Aorta (tissue), 5 donors: ENCODE results near the gene LSR. TPM values are rescaled to one million over a fixed set of nuclear protein-coding genes. Genes with fewer than 3 reads are reported as not detected.

Source experiments
- ATAC-seq: fragments of 200-7000 bp; cut with Tn5 transposase; one replicate; pipeline ENCODE4 v1.9.1; 2022; ENCODE audit warnings: moderate library complexity; ENCODE audit not compliant: low FRiP score
- DNase-seq, 2 donors: peaks; one replicate each; pipeline ENCODE4 v3.0.0-alpha.2; 2020
- H3K27ac ChIP-seq, 2 donors: one replicate each; pipeline ENCODE4 v1.5.1; 2013; ENCODE audit warnings: low read length in 2 of 2, mild to moderate bottlenecking in 2 of 2, moderate library complexity in 2 of 2, control low read depth in 1 of 2, inconsistent platforms in 1 of 2, low read depth in 1 of 2
- H3K27me3 ChIP-seq, 2 donors: one replicate each; pipeline ENCODE4 v1.6.1; 2013; ENCODE audit warnings: control low read depth in 1 of 2, low read length in 1 of 2, mild to moderate bottlenecking in 1 of 2, moderate library complexity in 1 of 2; ENCODE audit not compliant: insufficient read depth in 2 of 2, control insufficient read depth in 1 of 2
- H3K36me3 ChIP-seq, 2 donors: one replicate each; pipeline ENCODE4 v1.6.1; 2013; ENCODE audit warnings: control low read depth in 1 of 2, low read length in 1 of 2, mild to moderate bottlenecking in 1 of 2; ENCODE audit not compliant: insufficient read depth in 2 of 2, control insufficient read depth in 1 of 2
- H3K4me1 ChIP-seq, 2 donors: one replicate each; pipeline ENCODE4 v1.6.1; 2013; ENCODE audit warnings: low read length in 2 of 2, control low read depth in 1 of 2, mild to moderate bottlenecking in 1 of 2, moderate library complexity in 1 of 2; ENCODE audit not compliant: insufficient read depth in 2 of 2, control insufficient read depth in 1 of 2
- H3K4me3 ChIP-seq, 2 donors: one replicate each; pipeline ENCODE4 v1.5.1; 2013; ENCODE audit warnings: low read length in 2 of 2, control low read depth in 1 of 2, mild to moderate bottlenecking in 1 of 2
- H3K9me3 ChIP-seq: one replicate; pipeline ENCODE4 v1.6.1; 2013; ENCODE audit warnings: mild to moderate bottlenecking, low read length; ENCODE audit not compliant: control insufficient read depth
- WGBS, 2 donors: extraction: QIAGEN DNeasy Blood & Tissue Kit; methylation state at CpG; one replicate each; pipeline ENCODE4 v1.1.7; 2013; 5-methylcytosine and 5-hydroxymethylcytosine counted together
- intact Hi-C, 2 donors: fragments of 100-400 bp; cut with DNase I; formaldehyde crosslinking; loops; one replicate each; pipeline versions ENCODE4 v1.14.2 to v1.15.0; 2022
- polyA plus RNA-seq, 2 donors: library from polyadenylated mRNA; stranded (reverse); fragments of 200-250 nt; gene quantifications; one replicate each; pipeline ENCODE4 v1.2.3, GENCODE V29; 2013
- total RNA-seq, 2 donors: library from RNA; stranded (reverse); fragmentation: NEBNext Ultra II Directional; extraction: Animal tissue kit (Norgen Biotek cat#: 25700); gene quantifications; one replicate each; pipeline ENCODE4 v1.2.1, GENCODE V29; 2021
- donor health status: healthy with polysubstance abuse.
- donor health status: Bipolar disorder and iron deficiency.
- donor health status: DM: no; HTN: no; CAD: no.
- donor health status: DM: no; HTN: no; CAD: no.
- donor health status: DM: yes; HTN: yes; CAD: no.

The LSR gene
- total and polyA plus RNA-seq, 4 donors, result 5.8 to 13.1 (median 11.1) TPM

GRCh38 chr19:35292421-35293362 lies 43.9 kb downstream of the LSR start:
- WGBS, 2 donors, result 77 to 78% methylated on average over 23 of the region's 23 CpGs
- Histone ChIP-seq H3K36me3 (no peaks in the 10 kb centered on the region), H3K27me3 (no peaks in the 10 kb centered on the region), H3K9me3 (no peaks in the 10 kb centered on the region), H3K4me1 (no peaks in the 10 kb centered on the region), H3K27ac (no peak overlapping the region), H3K4me3 (no peak overlapping the region)
- intact Hi-C loops, result no loop called here
- no peak for ATAC-seq
- DNase-seq, result no peak

GRCh38 chr19:35293363-35293739 lies 44.5 kb downstream of the LSR start:
- intact Hi-C loops, result no loop called here
- Histone ChIP-seq H3K4me3 (no peak overlapping the region), H3K36me3 (no peaks in the 10 kb centered on the region), H3K9me3 (no peaks in the 10 kb centered on the region), H3K4me1 (no peaks in the 10 kb centered on the region), H3K27ac (no peak overlapping the region), H3K27me3 (no peaks in the 10 kb centered on the region)
- ATAC-seq (no peak), DNase-seq (no peak)
- 19 to 28% methylated on average over 7 of the region's 7 CpGs for WGBS, 2 donors

GRCh38 chr19:35293808-35294207 lies 45.0 kb downstream of the LSR start:
- no peak overlapping the region for H3K27ac ChIP-seq
- no peaks in the 10 kb centered on the region for H3K27me3 ChIP-seq

GRCh38 chr19:35294328-35294727 lies 45.5 kb downstream of the LSR start:
- 63 to 66% methylated on average over 3 of the region's 3 CpGs for WGBS, 2 donors
- Histone ChIP-seq H3K27ac (no peak overlapping the region), H3K9me3 (no peaks in the 10 kb centered on the region), H3K4me3 (no peak overlapping the region), H3K4me1 (no peaks in the 10 kb centered on the region), H3K36me3 (no peaks in the 10 kb centered on the region), H3K27me3 (no peaks in the 10 kb centered on the region)
- intact Hi-C loops, result no loop called here
- ATAC-seq (no peak), DNase-seq (no peak)

More at GRCh38 chr19:35293808-35294207, 45.0 kb downstream of the LSR start:
- no peaks in the 10 kb centered on the region for H3K36me3 ChIP-seq
- ATAC-seq, result no peak
- no peak overlapping the region for H3K4me3 ChIP-seq
- intact Hi-C loops, result no loop called here
- no peak for DNase-seq
- no peaks in the 10 kb centered on the region for H3K4me1 ChIP-seq
- no peaks in the 10 kb centered on the region for H3K9me3 ChIP-seq
- WGBS, 2 donors, result 26 to 28% methylated on average over 17 of the region's 17 CpGs

- Histone ChIP-seq H3K4me3 (no peak overlapping the region), H3K36me3 (no peaks in the 10 kb centered on the region), H3K9me3 (no peaks in the 10 kb centered on the region), H3K4me1 (no peaks in the 10 kb centered on the region), H3K27me3 (no peaks in the 10 kb centered on the region), H3K27ac (no peak overlapping the region)
- DNase-seq (no peak), ATAC-seq (no peak)
- intact Hi-C loops, result no loop called here
- WGBS, 2 donors, result 56 to 57% methylated on average over 24 to 25 of the region's 25 CpGs
These were observed 46.3 kb downstream of the LSR start for GRCh38 chr19:35294859-35295791.

GRCh38 chr19:35295792-35296462 lies 47.1 kb downstream of the LSR start:
- intact Hi-C loops, result no loop called here
- no peak for ATAC-seq
- 45 to 51% methylated on average over 24 of the region's 24 CpGs for WGBS, 2 donors
- H3K27ac ChIP-seq, result no peak overlapping the region
- H3K4me1 ChIP-seq, result no peaks in the 10 kb centered on the region
- no peak for DNase-seq
- H3K9me3 ChIP-seq, result no peaks in the 10 kb centered on the region
- no peak overlapping the region for H3K4me3 ChIP-seq
- H3K36me3 ChIP-seq, result no peaks in the 10 kb centered on the region
- no peaks in the 10 kb centered on the region for H3K27me3 ChIP-seq

- Histone ChIP-seq H3K4me3 (no peak overlapping the region), H3K27me3 (no peaks in the 10 kb centered on the region), H3K27ac (no peak overlapping the region), H3K9me3 (no peaks in the 10 kb centered on the region), H3K4me1 (no peaks in the 10 kb centered on the region), H3K36me3 (no peaks in the 10 kb centered on the region)
- intact Hi-C loops, result no loop called here
- ATAC-seq (no peak), DNase-seq (no peak)
- WGBS, 2 donors, result 87 to 88% methylated on average over 7 of the region's 7 CpGs
These were observed 48.1 kb downstream of the LSR start for GRCh38 chr19:35296644-35297514.

- Histone ChIP-seq H3K9me3 (no peaks in the 10 kb centered on the region), H3K36me3 (no peaks in the 10 kb centered on the region)
These were observed 48.7 kb downstream of the LSR start for GRCh38 chr19:35297515-35297848.

More at GRCh38 chr19:35297515-35297848, 48.7 kb downstream of the LSR start:
- 94 to 95% methylated on average over 3 of the region's 3 CpGs for WGBS, 2 donors
- DNase-seq (no peak), ATAC-seq (no peak)
- no peaks in the 10 kb centered on the region for H3K4me1 ChIP-seq
- H3K27ac ChIP-seq, result no peak overlapping the region
- H3K27me3 ChIP-seq, result no peaks in the 10 kb centered on the region
- intact Hi-C loops, result no loop called here
- no peak overlapping the region for H3K4me3 ChIP-seq
